Measurements from ENCODE around the gene OXTR.

OXTR gene

DNA sequence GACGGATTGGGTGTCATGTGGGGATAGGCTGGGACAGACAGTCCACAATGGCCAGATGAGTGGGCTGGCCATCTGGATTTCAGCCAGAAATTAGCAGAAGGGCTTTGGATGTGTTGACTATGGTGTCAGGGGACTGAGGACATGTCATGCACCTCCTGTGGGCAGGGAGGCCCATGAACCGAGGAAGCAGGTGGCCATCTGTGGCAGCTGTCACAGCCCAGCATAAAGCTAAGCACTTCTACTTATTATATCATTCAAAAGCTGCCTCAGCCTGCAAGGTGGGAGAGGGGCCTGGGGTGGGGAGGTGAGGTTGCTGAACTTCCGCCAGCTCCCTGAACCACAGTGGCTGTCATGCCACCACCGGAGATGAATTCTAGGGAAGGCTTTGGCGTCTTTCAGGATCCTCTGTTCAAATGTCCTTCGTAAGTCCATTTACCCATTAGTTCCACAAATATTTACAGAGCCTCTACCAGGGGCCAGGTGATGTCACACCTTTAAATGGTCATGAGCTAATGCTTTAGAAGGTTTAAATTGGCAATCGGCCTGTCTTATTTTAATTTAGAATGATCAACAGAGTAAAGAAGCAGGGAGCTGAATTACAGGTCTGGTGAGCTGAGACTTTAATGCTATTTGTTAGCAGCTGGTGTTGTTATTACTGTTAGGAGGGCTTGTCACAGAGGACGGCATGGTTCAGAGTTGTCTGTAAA is 59.5 kb downstream of the OXTR start:
- no peak for DNase-seq

DNA sequence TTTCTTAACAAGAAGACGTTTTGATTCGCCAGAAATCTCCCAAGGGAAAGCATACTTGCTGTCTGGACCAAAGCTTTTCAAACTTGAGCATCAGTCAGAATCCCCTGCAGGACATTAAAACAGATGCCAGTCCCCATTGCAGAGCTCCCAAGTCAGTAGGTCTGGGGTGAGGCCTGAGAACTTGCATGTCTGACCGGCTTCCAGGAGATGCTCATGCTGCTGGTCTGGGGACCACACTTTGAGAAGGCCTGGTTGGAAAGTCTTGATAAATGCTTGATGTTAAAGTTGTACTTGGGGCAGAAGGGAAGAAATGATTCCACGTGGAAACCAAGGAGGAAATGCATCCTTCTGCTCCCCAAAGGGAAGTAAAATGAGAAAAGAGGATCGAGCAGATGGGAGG is 60.1 kb downstream of the OXTR start:
- no peak for DNase-seq

DNA sequence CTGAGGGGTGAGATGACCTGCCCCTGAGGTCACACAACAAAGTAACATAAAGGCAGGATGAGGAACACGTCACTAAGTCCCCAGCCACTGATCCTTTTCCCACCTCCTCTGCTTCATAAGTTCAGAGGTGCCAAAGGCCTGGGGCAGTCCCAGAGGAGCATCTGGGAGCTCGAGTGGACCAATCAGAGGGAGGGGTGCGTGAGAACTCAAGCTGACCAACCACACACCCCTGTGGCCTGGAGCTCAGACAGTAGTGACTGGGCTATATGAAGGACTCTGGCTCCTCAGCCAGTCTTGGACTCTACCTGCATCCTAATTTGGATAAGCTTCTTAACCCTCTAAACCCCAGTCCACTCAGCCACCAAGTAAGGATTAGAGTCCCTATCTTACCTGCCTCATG is 63.8 kb downstream of the OXTR start:
- no peak for DNase-seq

DNA sequence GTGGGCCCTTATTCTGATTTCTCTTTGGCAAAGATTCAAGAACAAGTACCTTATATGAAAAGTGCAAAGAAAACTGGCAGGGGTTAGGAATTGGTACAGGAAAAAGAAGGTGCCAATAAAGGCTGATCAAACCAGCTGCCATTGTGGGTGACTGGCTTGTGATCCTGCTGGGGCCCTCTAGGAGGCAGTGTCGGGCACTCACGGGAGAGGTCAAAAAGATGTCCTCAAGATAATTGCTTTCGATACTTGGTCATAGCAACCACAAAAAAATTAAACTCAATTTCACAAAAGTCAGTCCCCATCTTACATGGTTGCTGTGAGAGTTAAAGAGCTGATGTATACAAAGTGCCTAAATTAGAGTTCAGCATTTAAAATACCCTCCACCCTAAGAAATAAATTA is 66.9 kb downstream of the OXTR start:
- no peak for DNase-seq

Data from stimulated activated CD4-positive, alpha-beta T cell treated with anti-CD3 and anti-CD28 coated beads, Interleukin-15, amount 100 ng/mL, for 24 hours (primary cell).